Endothelial cell of umbilical vein (primary cell): ENCODE data around the gene MFAP1. TPM values are rescaled to one million over a fixed set of nuclear protein-coding genes. Genes with fewer than 3 reads are reported as not detected.
"Not testable (repeated sequence)": the region's sequence is repeated elsewhere in the genome, so short reads cannot be mapped to it uniquely, and the experiment has no call there.

ENCODE experiments used
- BruUV-seq: library from RNA; stranded (reverse); fragments of 400-500 nt; replicated peaks from 2 replicates; lab custom pipeline; 2021; lab: Mats Ljungman, UMichigan
- CTCF ChIA-PET: fragments of 300-600, 350-600 bp; sonication (Branson Sonifier 250); formaldehyde crosslinking; loops from one replicate; lab custom pipeline; 2021; ENCODE audit warnings: antibody characterized with exemption, inconsistent platforms; lab: Charles Lee
- POLR2A ChIA-PET: fragments of 300-600, 350-600 bp; sonication (Branson Sonifier 250); formaldehyde crosslinking; loops from one replicate; lab custom pipeline; 2021; ENCODE audit warnings: antibody characterized with exemption, inconsistent platforms; lab: Charles Lee
- DNase-seq: peaks from one replicate; pipeline ENCODE4 v3.0.0-alpha.2; 2011; ENCODE audit warnings: low read depth, low spot score
- FAIRE-seq: peaks from 2 replicates; lab custom pipeline; 2011; peaks lifted over from hg19 to GRCh38; lab: Jason Lieb, UNC
- H2AFZ ChIP-seq: 2 replicates; pipeline ENCODE4 v1.6.0; 2012; ENCODE audit warnings: low read depth, low read length, control low read depth, inconsistent platforms
- H3K27ac ChIP-seq: 2 replicates; pipeline ENCODE4 v1.5.1; 2011; ENCODE audit warnings: low read depth, mild to moderate bottlenecking, control low read depth, low read length, moderate library complexity; ENCODE audit not compliant: insufficient read depth
- H3K27me3 ChIP-seq, 2 experiments: 2 replicates each; pipeline versions ENCODE4 v1.6.0 to v1.6.1; 2011; ENCODE audit warnings: low read length in 2 of 2, mixed read lengths in 1 of 2; ENCODE audit not compliant: control insufficient read depth in 2 of 2, insufficient read depth in 2 of 2
- H3K36me3 ChIP-seq, 2 experiments: 2 replicates in 1 of 2; 3 replicates in 1 of 2; pipeline ENCODE4 v1.5.1; 2011; ENCODE audit warnings: low read length in 2 of 2, mild to moderate bottlenecking in 1 of 2, moderate library complexity in 1 of 2; ENCODE audit not compliant: control insufficient read depth in 2 of 2, insufficient read depth in 2 of 2; ENCODE audit errors: extremely low read depth in 1 of 2
- H3K4me1 ChIP-seq: 3 replicates; pipeline ENCODE4 v1.5.1; 2011; ENCODE audit warnings: mild to moderate bottlenecking, low read length; ENCODE audit not compliant: control insufficient read depth, insufficient read depth; ENCODE audit errors: extremely low read depth
- H3K4me2 ChIP-seq: 2 replicates; pipeline ENCODE4 v1.6.1; 2011; ENCODE audit warnings: low read length, control low read depth, mixed read lengths; ENCODE audit not compliant: insufficient read depth
- H3K4me3 ChIP-seq, 3 experiments: fragments of 200-600 bp in 1 of 3; sonication (generic), shearing (Covaris generic) in 1 of 3; replicated peaks in 1 of 3; 2 replicates each; pipeline ENCODE4 v1.5.1; 2011 to 2016; ENCODE audit warnings: control low read depth in 3 of 3, low read length in 3 of 3, mild to moderate bottlenecking in 2 of 3, inconsistent platforms in 1 of 3, low read depth in 1 of 3, moderate library complexity in 1 of 3; ENCODE audit not compliant: insufficient read depth in 1 of 3
- H3K79me2 ChIP-seq: 2 replicates; pipeline ENCODE4 v1.6.0; 2012; ENCODE audit warnings: low read length, inconsistent platforms; ENCODE audit not compliant: control insufficient read depth, insufficient read depth
- H3K9ac ChIP-seq: replicated peaks from 2 replicates; pipeline ENCODE3; 2011; ENCODE audit warnings: low read length, control low read depth; ENCODE audit not compliant: insufficient read depth; ENCODE audit errors: extremely low read depth
- H3K9me1 ChIP-seq: replicated peaks from 3 replicates; pipeline ENCODE4 v1.6.0; 2011; ENCODE audit warnings: mild to moderate bottlenecking, low read length; ENCODE audit not compliant: control insufficient read depth, insufficient read depth; ENCODE audit errors: extremely low read depth
- H3K9me3 ChIP-seq: replicated peaks from 2 replicates; pipeline ENCODE4 v1.5.1; 2012; ENCODE audit warnings: low read length, inconsistent platforms; ENCODE audit not compliant: control insufficient read depth, insufficient read depth
- H4K20me1 ChIP-seq: replicated peaks from 2 replicates; pipeline ENCODE3; 2011; ENCODE audit warnings: mild to moderate bottlenecking, low read length; ENCODE audit not compliant: control insufficient read depth, insufficient read depth; ENCODE audit errors: extremely low read depth
- EZH2 ChIP-seq: IDR thresholded peaks from 2 replicates; pipeline ENCODE4 v1.6.1; 2012; ENCODE audit warnings: borderline replicate concordance, low read depth, mild to moderate bottlenecking, moderate library complexity, low read length, inconsistent platforms; ENCODE audit not compliant: severe bottlenecking
- FOS ChIP-seq: IDR thresholded peaks from 2 replicates; pipeline ENCODE4 v1.6.1; 2011; ENCODE audit warnings: mild to moderate bottlenecking, low read length, moderate library complexity, borderline replicate concordance; ENCODE audit not compliant: insufficient read depth
- GATA2 ChIP-seq: IDR thresholded peaks from 2 replicates; pipeline ENCODE4 v1.7.0; 2011; ENCODE audit warnings: low read depth, mild to moderate bottlenecking, moderate library complexity, mixed read lengths, low read length; ENCODE audit not compliant: insufficient read length, insufficient read depth
- JUN ChIP-seq: IDR thresholded peaks from 2 replicates; pipeline ENCODE4 v1.6.1; 2011; ENCODE audit warnings: borderline replicate concordance, low read depth; ENCODE audit not compliant: insufficient read length, insufficient read depth
- MYC ChIP-seq: IDR thresholded peaks from one replicate; pipeline ENCODE4 v1.6.1; 2011; ENCODE audit warnings: mild to moderate bottlenecking, low read depth, low read length
- POLR2A ChIP-seq: IDR thresholded peaks from 2 replicates; pipeline ENCODE4 v1.6.1; 2012; ENCODE audit warnings: low read depth, mild to moderate bottlenecking, control low read depth, low read length
- POLR2AphosphoS5 ChIP-seq: IDR thresholded peaks from 2 replicates; pipeline ENCODE4 v1.6.1; 2012; ENCODE audit warnings: low read depth, mild to moderate bottlenecking, control low read depth, low read length, moderate library complexity; ENCODE audit not compliant: insufficient read depth
- dilution Hi-C: fragments of 300-500 bp; cut with MboI; formaldehyde crosslinking; loops from one replicate; pipeline ENCODE4 v1.15.0; 2019; ENCODE audit warnings: low sequenced_read_pairs; ENCODE audit not compliant: extremely low pct_ligation_motif_present
- intact Hi-C: fragments of 100-400 bp; cut with micrococcal nuclease; formaldehyde crosslinking; loops from one replicate; pipeline ENCODE4 v1.10.0; 2022
- polyA plus RNA-seq, 4 experiments: library from polyadenylated mRNA; depleted of rRNA in 3 of 4; stranded (reverse) in 3 of 4; unstranded in 1 of 4; fragments of >200 nt; gene quantifications; 2 replicates each; pipeline versions ENCODE4 v1.2.1 to v1.2.3, GENCODE V29; 2011 to 2012; ENCODE audit warnings: missing spikeins in 1 of 4
- total RNA-seq: library from RNA; stranded (reverse); gene quantifications from 2 replicates; pipeline ENCODE4 v1.2.3, GENCODE V29; 2021
- TF ChIP-seq, protein P1 (sequence below), 2 donors: IDR thresholded peaks; 1 replicate in 1 of 2; 2 replicates in 1 of 2; pipeline ENCODE4 v1.5.1; 2011; ENCODE audit warnings: low read length in 2 of 2, mild to moderate bottlenecking in 2 of 2, moderate library complexity in 2 of 2, control low read depth in 1 of 2, inconsistent platforms in 1 of 2, low read depth in 1 of 2; ENCODE audit not compliant: insufficient read depth in 1 of 2; ENCODE audit errors: extremely low read depth in 1 of 2
- TF ChIP-seq, protein P2 (sequence below): IDR thresholded peaks from 2 replicates; pipeline ENCODE4 v1.6.1; 2011; ENCODE audit not compliant: insufficient read depth, insufficient read length

Gene MFAP1
- total and polyA plus RNA-seq, 2 donors (not counting 3 experiments of a cell fraction or from before 2014, with no cell fraction given): 12.9 to 30.5 TPM

- no peaks in the 10 kb centered on the region for H3K27me3 ChIP-seq
- DNase-seq (no peak), FAIRE-seq (no peak)
- intact Hi-C loops: no loop called here
- no peaks in the 10 kb centered on the region for H3K9me3 ChIP-seq
- no peak for TF ChIP-seq MYC
- TF ChIP-seq FOS: no peak
- TF ChIP-seq GATA2: no peak
- no peak for TF ChIP-seq JUN
- no peak for TF ChIP-seq POLR2AphosphoS5
- TF ChIP-seq, protein P1, sequence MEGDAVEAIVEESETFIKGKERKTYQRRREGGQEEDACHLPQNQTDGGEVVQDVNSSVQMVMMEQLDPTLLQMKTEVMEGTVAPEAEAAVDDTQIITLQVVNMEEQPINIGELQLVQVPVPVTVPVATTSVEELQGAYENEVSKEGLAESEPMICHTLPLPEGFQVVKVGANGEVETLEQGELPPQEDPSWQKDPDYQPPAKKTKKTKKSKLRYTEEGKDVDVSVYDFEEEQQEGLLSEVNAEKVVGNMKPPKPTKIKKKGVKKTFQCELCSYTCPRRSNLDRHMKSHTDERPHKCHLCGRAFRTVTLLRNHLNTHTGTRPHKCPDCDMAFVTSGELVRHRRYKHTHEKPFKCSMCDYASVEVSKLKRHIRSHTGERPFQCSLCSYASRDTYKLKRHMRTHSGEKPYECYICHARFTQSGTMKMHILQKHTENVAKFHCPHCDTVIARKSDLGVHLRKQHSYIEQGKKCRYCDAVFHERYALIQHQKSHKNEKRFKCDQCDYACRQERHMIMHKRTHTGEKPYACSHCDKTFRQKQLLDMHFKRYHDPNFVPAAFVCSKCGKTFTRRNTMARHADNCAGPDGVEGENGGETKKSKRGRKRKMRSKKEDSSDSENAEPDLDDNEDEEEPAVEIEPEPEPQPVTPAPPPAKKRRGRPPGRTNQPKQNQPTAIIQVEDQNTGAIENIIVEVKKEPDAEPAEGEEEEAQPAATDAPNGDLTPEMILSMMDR (IDR thresholded peaks at IDR 0.05; ENCODE audit: extremely low read depth in 1 of 2, insufficient read depth in 1 of 2, low read depth in 1 of 2, low read length in 2 of 2): no peak
- TF ChIP-seq EZH2: no peak
- TF ChIP-seq, protein P2, sequence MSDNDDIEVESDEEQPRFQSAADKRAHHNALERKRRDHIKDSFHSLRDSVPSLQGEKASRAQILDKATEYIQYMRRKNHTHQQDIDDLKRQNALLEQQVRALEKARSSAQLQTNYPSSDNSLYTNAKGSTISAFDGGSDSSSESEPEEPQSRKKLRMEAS: no peak
- no peak for TF ChIP-seq POLR2A
- no peak overlapping the region for H2AFZ ChIP-seq
- no TSS peak for BruUV-seq
- dilution Hi-C loops: no loop called here
- no peak overlapping the region for H3K4me2 ChIP-seq
- no peaks in the 10 kb centered on the region for H4K20me1 ChIP-seq
- CTCF ChIA-PET: interaction anchor here (1.7 kb wide), 1 partner anchor 8 kb away, joined by 4 read pairs; the partner anchor contains the start of gene HYPK
- peaks cover 26 to 36% of the 10 kb centered on the region in 2 experiments for H3K36me3 ChIP-seq
- no peak overlapping the region for H3K4me3 ChIP-seq
- POLR2A ChIA-PET: no interaction called here
- no peak overlapping the region for H3K9ac ChIP-seq
- H3K9me1 ChIP-seq: no peaks in the 10 kb centered on the region
- H3K4me1 ChIP-seq: no peaks in the 10 kb centered on the region
- no peak overlapping the region for H3K27ac ChIP-seq
- no peaks in the 10 kb centered on the region for H3K79me2 ChIP-seq
Observed at GRCh38 chr15:43808435-43808950, 16.0 kb downstream of the MFAP1 start.

DNA sequence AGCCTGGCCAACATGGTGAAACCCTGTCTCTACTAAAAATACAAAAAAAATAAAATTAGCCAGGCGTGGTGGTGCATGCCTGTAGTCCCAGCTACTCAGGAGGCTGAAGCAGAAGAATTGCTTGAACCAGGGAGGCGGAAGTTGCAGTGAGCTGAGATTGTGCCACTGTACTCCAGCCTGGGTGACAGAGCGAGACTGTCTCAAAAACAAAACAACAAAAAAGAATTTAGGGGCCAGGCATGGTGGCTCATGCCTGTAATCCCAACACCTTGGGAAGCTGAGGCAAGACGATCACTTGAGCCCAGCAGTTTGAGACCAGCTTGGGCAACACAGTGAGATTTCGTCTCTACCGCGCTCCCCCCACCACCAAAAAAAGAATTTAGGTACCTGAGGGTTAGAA, 21.8 kb downstream of the MFAP1 start:
- H3K9ac ChIP-seq, H3K9me1 ChIP-seq, dilution Hi-C loops, FAIRE-seq, H3K4me2 ChIP-seq, DNase-seq, H2AFZ ChIP-seq, H3K9me3 ChIP-seq, intact Hi-C loops, BruUV-seq, POLR2A ChIA-PET, H3K4me1 ChIP-seq, H4K20me1 ChIP-seq, H3K27ac ChIP-seq, CTCF ChIA-PET, H3K4me3 ChIP-seq, H3K27me3 ChIP-seq: not testable (repeated sequence)
- H3K79me2 ChIP-seq: peaks cover 12% of the 10 kb centered on the region
- peaks cover 9 to 17% of the 10 kb centered on the region in 2 experiments for H3K36me3 ChIP-seq
